ENCODE data around the gene SP2. TPM values are rescaled to one million over a fixed set of nuclear protein-coding genes. Genes with fewer than 3 reads are reported as not detected.

SP2 gene
- polyA plus RNA-seq (ENCODE audit: insufficient read length in 3 of 3) = 10 to 100 TPM; 20.1 to 21.7 (median 20.7) TPM

DNA sequence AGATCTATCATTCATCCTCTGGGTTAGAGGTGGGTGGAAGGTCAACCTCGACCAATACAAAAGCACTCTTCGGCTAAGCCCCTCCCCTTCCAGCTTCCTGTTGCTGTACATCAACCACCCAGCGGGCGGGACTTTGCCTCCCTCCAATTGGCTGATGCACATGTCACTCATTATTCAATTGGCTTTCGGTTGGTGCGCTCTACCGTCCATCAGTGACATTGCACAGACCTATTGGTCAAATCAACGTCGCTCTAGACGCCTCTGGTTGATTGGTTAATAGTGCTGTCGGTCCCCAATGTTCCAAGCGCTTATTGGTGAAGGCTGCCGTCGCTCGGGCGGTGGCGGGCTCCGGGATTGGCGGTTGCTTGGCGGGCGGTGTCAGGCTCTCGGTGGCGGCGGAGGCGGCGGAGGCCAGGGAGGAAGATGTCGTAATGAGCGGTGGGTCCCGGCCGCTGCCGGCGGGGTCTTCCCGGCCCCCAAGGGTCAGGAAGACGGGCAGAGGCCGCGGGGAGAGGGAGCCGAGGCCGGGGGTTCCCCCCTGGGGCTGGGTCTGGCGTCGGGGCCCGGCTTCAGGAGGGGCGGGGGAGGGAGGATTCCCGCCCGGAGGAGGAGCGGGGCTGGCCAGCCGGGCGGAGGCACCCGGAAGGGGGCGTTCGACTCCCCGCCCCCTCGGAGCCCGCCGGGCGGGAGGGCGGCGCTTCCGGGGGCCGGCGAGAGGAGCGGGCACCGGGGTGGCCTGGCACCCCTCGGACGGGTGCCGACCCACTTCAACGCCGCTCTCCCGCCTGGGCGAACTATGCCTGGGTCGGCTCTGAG lies at the start of gene SP2:
TSS of gene SP2 (plus strand) at position 381 of the 816 bp plus-strand sequence. CDS start at position 432, 51 bp downstream.
- peak; percentile 100 for DNase-seq (ENCODE audit: low read depth in 3 of 3, low spot score in 2 of 3)

DNA sequence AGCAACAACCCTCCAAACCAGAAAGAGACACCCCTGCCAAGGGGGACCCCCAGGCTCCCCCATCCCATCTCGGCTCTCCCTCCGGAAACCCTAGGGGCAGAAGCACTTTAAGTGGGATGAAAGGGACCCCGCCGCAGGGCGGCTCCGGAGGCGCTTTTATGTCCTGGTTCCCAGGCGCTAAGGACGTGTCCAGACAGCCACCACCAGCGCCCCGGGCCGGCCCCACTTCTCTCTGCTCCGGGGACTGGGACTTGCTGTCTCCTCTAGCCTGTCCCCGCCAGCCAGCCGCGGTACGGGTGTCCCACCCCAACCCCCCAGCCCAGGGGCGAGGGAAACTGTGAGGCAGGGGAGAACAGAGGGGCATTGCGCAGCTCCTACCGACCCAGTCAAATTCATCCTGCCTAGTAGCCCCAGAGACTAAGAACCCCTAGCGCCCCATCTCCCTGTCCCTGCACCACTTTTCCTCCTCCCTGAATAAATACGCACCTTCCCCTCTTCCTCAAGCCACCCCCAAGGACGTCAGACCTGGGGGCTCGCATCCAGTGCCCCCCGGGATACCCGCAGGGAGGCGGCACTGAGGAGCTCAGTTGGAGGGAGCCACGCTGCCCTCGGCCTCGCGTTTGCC lies 49.2 kb upstream of the SP2 start:
- DNase-seq (ENCODE audit: low read depth in 3 of 3, low spot score in 2 of 3) = no peak

DNA sequence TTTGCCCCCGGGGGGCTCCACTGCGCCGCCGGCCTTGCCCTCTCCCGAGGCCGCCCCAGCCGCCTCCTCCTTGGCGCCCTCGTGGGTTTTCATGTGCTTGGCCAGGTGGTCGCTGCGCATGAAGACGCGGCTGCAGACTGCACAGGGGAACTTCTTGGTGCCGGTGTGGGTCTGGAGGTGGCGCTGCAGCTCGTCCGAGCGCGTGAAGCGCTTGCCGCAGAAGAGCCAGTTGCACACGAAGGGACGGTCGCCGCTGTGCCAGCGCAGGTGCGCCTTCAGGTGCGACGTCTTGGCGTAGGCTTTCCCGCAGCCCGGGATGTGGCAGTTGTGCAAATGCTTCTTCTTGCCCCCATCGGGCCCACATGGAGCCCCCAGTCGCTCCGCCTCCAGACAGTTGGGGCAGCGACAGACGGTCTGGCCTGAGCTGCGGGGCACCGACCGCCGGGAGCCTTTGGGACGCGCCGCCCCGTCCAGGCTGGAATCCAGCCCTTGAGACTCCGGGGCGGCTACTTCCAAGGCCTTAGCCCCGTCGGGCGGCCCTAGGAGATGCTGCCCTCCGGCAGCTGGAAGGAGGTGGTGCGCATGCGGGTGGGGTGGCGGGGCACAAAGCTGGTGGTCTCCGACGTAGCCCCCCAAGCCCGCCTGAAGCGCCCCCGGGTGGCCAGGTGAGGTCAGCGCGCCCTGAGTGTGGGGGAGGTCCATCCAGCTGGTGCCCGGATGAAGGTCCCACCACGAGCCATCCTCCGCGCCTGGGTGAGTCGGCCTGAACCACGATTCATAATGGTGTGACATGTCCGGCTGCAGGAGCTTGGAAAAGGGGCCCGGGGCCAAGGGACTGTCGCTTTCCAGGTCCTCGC lies 48.5 kb upstream of the SP2 start:
- no peak for DNase-seq (ENCODE audit: low read depth in 3 of 3, low spot score in 2 of 3)

DNA sequence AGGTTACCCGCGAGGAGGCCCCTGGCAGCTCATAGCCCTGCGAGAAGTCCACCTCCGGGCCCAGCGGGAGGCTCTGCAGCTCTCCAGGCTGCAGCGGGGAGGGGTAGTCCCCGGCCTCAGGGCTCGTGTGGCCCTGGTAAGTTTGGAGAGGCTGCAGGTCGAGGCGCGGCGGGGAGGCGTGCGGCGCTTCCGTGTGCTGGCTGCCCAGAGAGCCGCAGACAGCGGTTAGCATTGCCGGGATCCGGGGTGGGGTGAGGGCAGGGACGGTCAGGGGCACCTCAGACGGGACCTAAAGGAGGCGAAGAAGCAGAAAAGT lies 47.9 kb upstream of the SP2 start:
- no peak for DNase-seq (ENCODE audit: low read depth in 3 of 3, low spot score in 2 of 3)

DNA sequence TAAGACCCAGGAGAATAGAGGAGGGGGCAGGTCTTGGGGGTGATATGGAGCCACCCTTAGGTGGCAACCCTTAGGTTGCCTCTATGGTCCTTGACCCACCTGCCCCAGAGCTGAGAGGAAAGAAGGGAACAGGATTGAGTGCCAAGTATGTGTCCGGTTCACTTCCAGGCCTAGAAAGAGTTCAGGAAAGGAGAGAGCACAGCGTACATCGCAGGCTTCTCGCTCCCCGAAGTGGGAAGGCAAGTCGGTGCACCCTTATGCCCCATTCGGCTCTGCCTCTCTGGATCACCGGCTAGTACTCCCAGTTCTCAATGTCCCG lies 45.7 kb upstream of the SP2 start:
- DNase-seq (ENCODE audit: low read depth in 3 of 3, low spot score in 2 of 3) = no peak

DNA sequence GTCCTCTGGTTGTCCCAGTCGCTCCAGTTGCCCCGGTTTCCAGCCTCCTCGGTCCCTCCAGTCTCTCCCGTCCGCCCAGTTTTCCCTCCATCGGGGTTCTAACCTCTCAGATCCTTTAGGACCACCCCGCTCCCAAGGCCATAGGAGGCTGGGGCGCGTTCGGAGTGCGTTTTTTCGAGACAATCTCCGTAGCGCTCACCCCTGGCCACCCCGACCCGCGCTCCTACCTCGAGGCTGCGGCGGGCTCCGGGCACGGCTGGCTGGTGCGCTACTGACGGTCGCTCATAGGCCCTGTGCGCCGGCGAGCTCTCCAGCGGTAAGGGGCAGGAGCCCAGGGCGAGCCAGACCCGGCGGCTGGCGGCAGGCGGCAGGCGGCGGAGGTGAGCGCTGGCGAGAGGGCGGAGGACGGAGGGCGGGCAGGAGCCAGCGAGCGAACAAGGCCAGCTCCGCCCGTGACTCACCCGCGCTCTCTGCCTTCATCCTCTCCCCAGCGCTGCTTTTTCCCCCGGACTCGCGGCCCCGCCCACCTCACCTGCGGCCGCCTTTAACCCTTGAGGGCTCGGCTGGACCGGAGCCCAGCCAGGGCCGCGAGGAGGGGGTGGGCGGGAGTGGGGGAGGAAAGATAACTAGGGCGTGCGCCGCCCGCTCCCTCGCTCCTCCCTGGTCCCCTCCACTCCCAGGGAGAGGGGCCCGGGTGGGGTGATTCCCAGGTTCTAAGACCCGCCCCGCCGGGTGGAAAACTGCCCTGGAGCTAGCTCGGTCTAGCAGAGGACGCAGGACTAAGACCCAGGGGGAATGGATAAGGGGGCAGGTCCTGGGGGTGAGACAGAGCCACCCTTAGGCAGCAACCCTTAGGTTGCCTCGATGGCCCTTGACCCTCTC lies 45.1 kb upstream of the SP2 start, which contains the start of gene SP6:
TSS of gene SP6 (minus strand) at position 472 of the 882 bp plus-strand sequence. CDS start 2,734 bp downstream, outside the sequence.
- DNase-seq (ENCODE audit: low read depth in 3 of 3, low spot score in 2 of 3) = no peak

DNA sequence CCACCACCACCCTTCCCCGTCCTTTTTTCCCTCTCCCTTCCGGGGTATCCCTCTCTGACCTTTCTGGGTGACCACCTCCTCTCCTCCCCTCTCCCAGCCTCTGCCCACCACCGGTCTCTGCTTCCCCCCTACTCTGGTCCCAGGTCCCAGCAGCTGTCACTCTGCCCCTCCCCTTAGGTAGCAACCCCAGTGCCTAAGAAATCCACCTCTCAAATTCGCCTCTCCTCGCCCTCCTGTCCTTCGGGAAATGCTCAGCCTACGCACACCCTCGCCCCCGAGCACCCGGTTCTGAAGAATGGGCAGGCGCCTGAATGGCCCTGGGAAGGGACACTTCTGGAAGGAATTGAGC lies 44.3 kb upstream of the SP2 start:
- no peak for DNase-seq (ENCODE audit: low read depth in 3 of 3, low spot score in 2 of 3)

DNA sequence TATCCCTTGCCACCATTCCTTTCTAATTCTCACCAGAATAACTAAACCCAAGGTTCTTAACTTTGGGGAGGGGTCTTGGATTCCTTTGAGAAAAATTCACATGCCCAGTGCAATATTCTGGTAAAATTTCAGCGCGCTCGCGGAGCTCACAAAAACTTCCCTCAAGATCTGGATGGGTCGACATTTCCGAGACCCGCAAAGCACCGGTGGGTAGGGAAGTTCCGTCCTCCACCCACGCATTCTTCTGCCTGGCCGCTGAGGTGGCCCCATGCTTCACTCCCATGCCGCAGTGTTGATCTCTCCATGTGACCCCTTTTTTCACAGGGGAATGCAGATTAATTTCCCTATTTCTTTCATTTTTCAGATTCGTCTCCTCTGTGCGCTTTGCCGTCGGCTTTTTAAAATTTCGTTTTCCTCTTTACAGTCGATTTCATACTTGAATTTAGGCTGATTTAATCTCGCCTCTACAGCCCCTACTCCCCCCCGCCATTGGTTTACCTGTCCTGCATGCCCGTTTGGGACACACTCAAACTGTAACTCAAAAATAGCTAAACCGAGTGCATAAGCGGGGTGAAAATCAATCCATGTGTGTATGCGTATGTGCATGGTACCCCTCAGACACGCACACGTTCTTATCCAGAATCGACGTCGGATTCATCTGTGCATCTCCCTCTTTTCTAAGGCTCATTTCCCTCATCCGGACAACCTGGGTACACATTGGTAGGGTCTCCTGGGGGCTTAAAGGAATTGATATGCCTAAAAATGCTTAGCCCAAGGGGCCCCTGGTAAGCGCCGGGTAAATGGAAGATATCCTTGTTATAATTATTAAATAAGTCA lies 43.7 kb upstream of the SP2 start:
- no peak for DNase-seq (ENCODE audit: low read depth in 3 of 3, low spot score in 2 of 3)

DNA sequence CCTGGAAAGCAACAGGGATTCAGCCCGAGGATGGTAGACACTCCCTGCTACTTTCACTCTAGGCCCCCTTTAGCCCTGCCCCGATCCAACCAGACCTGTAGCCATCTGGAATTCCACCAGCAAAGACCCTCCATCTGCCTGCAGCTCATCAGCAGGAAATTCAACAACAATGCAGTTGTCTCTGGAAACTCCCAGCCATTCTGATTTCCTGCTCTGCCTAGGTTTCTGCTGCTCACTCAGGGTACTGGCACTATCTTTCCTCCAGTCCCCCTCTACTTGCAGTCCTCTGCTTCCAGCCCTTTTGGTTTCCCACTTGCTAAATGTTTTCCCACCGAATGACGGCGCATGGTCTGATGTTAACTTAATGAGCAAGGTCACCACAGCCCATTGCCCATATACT lies 42.4 kb upstream of the SP2 start:
- no peak for DNase-seq (ENCODE audit: low read depth in 3 of 3, low spot score in 2 of 3)

DNA sequence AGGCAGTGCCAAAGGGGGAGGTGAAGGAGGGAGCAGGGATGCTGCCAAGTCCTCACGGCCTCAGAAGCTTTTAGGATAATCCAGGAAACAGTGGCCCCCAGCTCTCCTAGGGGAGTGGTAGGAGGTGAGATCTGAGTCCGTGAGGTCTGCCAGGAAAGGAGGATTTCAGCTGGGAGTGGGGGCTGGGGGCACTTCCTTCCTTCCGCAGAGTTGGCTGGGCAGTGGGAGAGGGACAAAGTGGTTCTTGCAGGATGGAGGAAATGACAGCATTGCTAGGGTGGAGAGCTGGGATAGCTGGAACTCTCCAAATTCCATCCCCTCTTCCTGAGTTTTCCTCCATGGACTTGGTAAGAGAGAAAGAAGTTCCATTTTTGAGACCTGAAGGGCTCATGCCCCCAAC lies 40.3 kb upstream of the SP2 start:
- no peak for DNase-seq (ENCODE audit: low read depth in 3 of 3, low spot score in 2 of 3)

DNA sequence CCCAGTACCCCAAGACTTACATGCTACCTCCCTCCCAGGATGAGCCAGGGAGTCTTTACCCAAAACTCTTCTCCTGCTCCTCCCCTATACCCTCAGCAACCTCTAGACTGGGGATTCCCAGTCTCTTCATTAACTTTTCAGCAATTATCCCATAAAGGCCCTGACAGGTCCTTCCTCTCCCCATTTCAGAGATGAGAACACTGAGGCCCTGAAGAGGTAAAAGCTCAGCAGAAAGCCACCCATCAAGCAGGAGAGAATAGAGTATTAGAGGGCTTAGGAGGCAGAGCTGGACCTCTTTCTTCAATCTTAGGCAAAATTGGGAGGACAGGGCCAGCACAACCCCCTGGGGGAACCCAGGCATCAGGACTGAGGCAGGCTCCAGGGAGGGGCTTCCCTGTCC lies 39.2 kb upstream of the SP2 start:
- no peak for DNase-seq (ENCODE audit: low read depth in 3 of 3, low spot score in 2 of 3)

DNA sequence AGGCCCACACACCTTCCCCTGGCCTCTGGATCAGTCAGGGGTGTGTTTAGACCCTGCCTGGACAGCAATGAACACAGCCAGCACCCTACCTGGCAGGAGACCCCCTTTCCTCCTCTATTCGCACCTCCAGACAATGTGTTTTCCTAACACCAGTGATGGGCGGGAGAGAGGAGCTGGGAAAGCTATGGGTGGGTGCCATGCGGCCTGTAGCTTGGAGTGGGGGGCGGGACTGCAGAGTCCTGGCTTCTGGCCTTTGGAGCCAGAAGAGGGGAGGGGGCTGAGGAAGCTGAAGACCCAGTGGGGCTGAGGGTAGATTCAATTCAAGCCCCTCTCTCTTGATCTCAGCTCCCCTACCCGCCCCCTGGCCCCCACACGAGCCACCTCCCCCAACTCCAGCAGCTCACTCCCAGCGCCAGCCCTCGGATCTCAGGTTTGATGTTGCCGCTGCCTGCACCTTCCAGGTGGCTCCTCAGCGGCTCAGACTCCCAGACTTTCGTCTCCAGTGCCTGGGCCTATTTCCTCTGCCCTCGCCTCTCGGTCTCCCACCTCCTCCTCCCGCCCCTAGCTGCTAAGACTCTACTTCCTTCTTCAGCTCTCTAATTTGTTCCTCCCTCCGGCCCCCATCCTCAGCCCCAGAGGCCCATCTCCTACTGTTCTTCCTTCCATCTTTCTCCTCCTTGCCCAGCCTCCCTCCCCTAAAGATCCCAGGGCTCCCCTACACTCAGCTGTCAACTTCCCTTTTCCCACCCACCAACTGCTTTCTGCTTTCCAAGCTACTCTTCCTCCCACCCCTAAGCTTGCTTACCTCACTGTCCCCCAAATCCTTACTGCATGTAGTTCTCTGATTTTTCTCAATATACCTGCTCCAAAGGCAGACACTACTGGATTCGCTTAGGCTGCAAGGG lies 38.2 kb upstream of the SP2 start:
- DNase-seq (ENCODE audit: low read depth in 3 of 3, low spot score in 2 of 3) = no peak

DNA sequence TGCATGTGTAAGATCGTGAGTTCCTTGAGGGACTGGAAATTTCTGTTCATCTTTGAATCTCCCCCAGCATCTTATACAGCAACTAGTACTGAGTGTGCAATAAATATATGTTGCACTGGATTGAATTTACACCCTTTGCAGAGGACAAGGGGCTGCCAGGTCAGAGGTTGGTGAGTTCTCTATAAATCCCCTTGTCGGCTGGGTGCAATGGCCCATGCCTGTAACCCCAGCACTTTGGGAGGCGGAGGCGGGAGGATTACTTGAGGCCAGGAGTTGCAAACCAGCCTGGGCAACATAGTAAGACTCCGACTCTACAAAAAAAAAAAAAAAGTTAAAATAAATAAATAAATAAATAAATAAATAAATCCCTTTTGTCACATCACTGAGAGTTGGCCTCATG lies 35.6 kb upstream of the SP2 start:
- no peak for DNase-seq (ENCODE audit: low read depth in 3 of 3, low spot score in 2 of 3)

DNA sequence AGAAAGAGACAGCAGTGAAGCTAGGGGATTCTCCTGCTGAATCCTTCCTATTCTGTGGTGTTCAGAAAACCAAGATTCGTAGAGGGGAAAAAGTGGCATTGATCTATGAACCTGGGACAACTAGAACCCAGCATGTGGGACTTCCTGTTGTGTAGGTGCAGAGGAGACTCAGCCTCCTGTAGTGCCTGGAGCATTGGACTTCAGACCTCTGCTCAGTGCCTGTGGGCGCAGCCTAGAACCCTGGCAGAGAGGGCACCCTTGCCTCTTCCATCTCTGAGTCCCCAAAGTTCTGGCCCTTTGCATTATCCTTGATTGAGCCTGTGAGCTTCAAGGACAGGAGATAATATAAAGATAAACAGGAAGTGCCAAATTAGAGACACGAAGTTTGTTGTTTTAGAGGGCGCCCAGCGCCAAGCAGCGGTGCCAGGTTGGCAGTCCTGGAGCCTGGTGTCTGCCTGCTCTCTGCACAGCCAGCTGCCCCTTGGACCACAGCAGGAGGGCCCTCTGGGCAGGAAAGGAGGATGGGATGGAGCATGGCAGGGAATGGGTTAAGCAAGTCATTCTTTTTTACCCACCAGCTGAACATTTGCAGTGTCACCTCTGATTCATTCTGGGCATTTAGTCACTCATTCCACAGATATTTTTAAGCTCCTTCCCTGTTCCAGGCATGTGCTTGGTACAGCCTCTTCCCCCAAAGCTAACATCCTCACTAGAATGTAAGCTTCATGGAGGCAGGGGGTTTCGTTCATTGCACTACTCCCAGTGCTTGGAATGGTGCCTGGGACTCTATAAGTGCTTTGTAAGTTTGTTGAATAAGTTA lies 33.2 kb upstream of the SP2 start:
- DNase-seq (ENCODE audit: low read depth in 3 of 3, low spot score in 2 of 3) = no peak

DNA sequence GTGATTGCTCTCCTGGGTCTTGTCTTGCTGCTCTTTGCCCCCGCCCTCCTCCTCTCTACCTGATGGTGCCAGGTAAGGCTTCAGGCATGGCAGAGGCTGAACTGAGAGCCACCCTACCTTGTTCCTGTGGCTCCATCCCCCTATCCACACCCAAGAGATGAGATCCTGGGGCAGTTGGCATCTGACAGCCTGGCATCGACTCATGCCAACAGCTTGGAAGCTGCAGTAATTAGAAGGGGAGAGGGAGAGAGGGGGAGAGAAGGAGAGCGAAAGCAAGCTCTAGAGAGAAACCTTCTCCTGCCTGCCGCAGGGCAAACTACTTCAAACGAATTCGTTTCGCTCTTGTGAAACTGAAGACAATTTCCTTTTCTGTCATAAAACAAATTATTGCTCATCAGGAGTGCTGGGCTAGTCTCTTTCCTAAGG lies 31.2 kb upstream of the SP2 start:
- DNase-seq (ENCODE audit: low read depth in 3 of 3, low spot score in 2 of 3) = no peak

DNA sequence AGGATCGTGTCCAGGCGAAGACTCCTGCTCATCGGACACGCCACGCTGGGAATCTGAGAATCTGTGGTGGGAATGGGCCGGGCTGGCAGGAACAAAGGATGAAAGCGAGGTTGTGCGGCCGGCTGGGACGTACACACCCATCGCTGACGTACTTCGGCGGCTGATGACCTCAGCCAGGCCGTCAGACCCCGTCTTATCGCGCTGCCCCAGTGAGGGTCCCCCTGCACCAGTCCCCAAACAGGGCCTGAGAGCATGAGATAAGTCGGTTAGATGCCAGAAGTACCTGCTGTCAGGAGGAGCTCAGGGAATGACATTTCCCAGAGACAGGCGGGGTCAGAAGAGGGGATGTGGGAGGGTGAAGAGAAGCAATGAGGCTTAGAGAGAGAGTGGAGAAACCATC lies 29.1 kb upstream of the SP2 start:
- no peak for DNase-seq (ENCODE audit: low read depth in 3 of 3, low spot score in 2 of 3)

DNA sequence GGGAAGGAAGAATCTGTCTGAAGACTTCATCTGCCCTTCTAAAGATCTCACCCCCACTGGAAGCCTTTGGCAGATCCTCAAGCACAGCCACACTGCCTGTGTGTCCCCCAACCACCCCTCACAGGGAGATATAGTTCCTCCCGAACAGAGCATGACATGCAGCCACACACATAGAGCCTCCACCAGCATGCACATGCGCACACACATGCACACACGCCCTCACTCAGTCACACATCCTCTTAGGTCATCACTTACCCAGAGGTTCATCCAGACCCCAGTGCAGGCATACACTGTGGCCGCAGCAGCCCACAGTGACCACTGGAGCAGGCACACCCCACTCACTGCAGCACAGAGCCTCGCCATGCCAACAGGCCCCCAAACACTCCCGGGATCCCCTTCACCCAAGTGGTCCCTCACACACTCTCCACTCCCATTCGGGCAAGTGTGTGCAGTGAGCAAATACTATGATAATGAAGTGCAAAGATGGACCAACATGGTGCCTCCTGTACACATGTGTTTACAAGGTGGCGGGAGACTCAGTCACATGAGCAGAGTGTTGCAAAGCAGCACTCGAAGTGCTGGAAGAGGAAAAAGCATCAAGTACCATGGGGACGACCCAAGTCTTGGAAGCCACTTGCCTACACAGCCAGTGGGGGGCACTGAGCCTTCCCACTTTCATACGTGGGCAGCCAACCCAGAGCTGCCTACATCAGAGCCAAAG lies 28.1 kb upstream of the SP2 start:
- DNase-seq (ENCODE audit: low read depth in 3 of 3, low spot score in 2 of 3) = no peak

Measured in right renal cortex interstitium (tissue), 3 donors.